Sigmoid colon (tissue), 4 donors: ENCODE data around the gene BNIP3.

Source experiments
- EP300 ChIP-seq, 4 donors: sonication (generic); formaldehyde crosslinking; IDR thresholded peaks; one replicate each; pipeline ENCODE4 v1.6.1; 2017; ENCODE audit warnings: antibody characterized with exemption in 4 of 4
- POLR2A ChIP-seq, 2 donors: fragments of 450-650 bp; IDR thresholded peaks; one replicate each; pipeline ENCODE4 v1.6.1; 2016; ENCODE audit warnings: antibody characterized with exemption in 2 of 2, mild to moderate bottlenecking in 2 of 2, moderate library complexity in 2 of 2
- POLR2AphosphoS5 ChIP-seq, 4 donors: sonication (generic); formaldehyde crosslinking; IDR thresholded peaks; one replicate each; pipeline ENCODE4 v1.6.1; 2017; ENCODE audit warnings: antibody characterized with exemption in 4 of 4

- TF ChIP-seq EP300 (IDR thresholded peaks at IDR 0.05) (no peak), POLR2A (IDR thresholded peaks at IDR 0.05) (no peak), POLR2AphosphoS5 (IDR thresholded peaks at IDR 0.05) (no peak)
Observed at GRCh38 chr10:131983780-131984179, 2.1 kb upstream of the BNIP3 start.
